Stimulated activated CD4-positive, alpha-beta T cell treated with anti-CD3 and anti-CD28 coated beads, Interleukin-1b, Interleukin-23, amount 100 ng/mL, for 24 hours (primary cell): Measurements from ENCODE around the gene TBC1D22A.
"Not testable (repeated sequence)": the region's sequence is repeated elsewhere in the genome, so short reads cannot be mapped to it uniquely, and the experiment has no call there.

Experiments used
- DNase-seq, 4 experiments: peaks; one replicate each; pipeline ENCODE4 v3.0.0-alpha.2; 2020; ENCODE audit warnings: low read depth in 4 of 4, low spot score in 1 of 4

TBC1D22A gene

GRCh38 chr22:47039356-47039755 is 276.9 kb downstream of the TBC1D22A start:
- no peak for DNase-seq

- DNase-seq = no peak
Measured at GRCh38 chr22:47040486-47041270, 278.2 kb downstream of the TBC1D22A start.

GRCh38 chr22:47041271-47042115 is 279.0 kb downstream of the TBC1D22A start:
- DNase-seq = no peak

- no peak for DNase-seq
Measured at GRCh38 chr22:47042116-47042825, 279.8 kb downstream of the TBC1D22A start.

GRCh38 chr22:47042861-47043496 is 280.5 kb downstream of the TBC1D22A start:
- DNase-seq = no peak

- DNase-seq = no peak
Measured at GRCh38 chr22:47043835-47044721, 281.6 kb downstream of the TBC1D22A start.

GRCh38 chr22:47044722-47045535 is 282.5 kb downstream of the TBC1D22A start:
- no peak for DNase-seq

- no peak for DNase-seq
Measured at GRCh38 chr22:47045691-47046410, 283.4 kb downstream of the TBC1D22A start.

- no peak for DNase-seq
Measured at GRCh38 chr22:47046411-47047065, 284.1 kb downstream of the TBC1D22A start.

GRCh38 chr22:47047321-47048122 is 285.1 kb downstream of the TBC1D22A start:
- DNase-seq = no peak

- DNase-seq = no peak
Measured at GRCh38 chr22:47048123-47049077, 285.9 kb downstream of the TBC1D22A start.

GRCh38 chr22:47049078-47049624 is 286.7 kb downstream of the TBC1D22A start:
- DNase-seq = no peak

GRCh38 chr22:47049736-47050400 is 287.4 kb downstream of the TBC1D22A start:
- DNase-seq = not testable (repeated sequence)

GRCh38 chr22:47050401-47051051 is 288.1 kb downstream of the TBC1D22A start:
- no peak for DNase-seq
